Nucleus accumbens (tissue), 56 donors: ENCODE results near the gene TMOD1.
"Not testable (repeated sequence)": the region's sequence is repeated elsewhere in the genome, so short reads cannot be mapped to it uniquely, and the experiment has no call there.

Source experiments
- DNase-seq, 56 donors: peaks; one replicate each; lab custom pipeline; 2025; lab: John Stamatoyannopoulos, UW

Gene TMOD1

GRCh38 chr9:97501177-97501971 is at the start of gene TMOD1:
Gene TMOD1, plus strand, starts transcription at chr9:97501666. Its CDS starts 22,523 bp downstream, at chr9:97524189.
- peak in 48 of 56 donors; percentile 17 to 84 (median 62) for DNase-seq

GRCh38 chr9:97453573-97453972 is 47.9 kb upstream of the TMOD1 start:
- DNase-seq: not testable (repeated sequence)

- not testable (repeated sequence) for DNase-seq
Measured at GRCh38 chr9:97456841-97457240, 44.6 kb upstream of the TMOD1 start.

- no peak for DNase-seq
Measured at GRCh38 chr9:97459326-97459725, 42.1 kb upstream of the TMOD1 start.

GRCh38 chr9:97462159-97462558 is 39.3 kb upstream of the TMOD1 start:
- no peak for DNase-seq

- no peak for DNase-seq
Measured at GRCh38 chr9:97462914-97463313, 38.6 kb upstream of the TMOD1 start.

- peak in 55 of 56 donors; percentile 2 to 89 (median 77) for DNase-seq
Measured at GRCh38 chr9:97468658-97469448, 32.6 kb upstream of the TMOD1 start.

- DNase-seq: peak in 27 of 56 donors; percentile 2 to 40 (median 11)
Measured at GRCh38 chr9:97470076-97470475, 31.4 kb upstream of the TMOD1 start.

- DNase-seq: peak in 3 of 56 donors; percentile 2 to 7 (median 4)
Measured at GRCh38 chr9:97473717-97474116, 27.7 kb upstream of the TMOD1 start.

GRCh38 chr9:97474372-97474925 is 27.0 kb upstream of the TMOD1 start:
- no peak for DNase-seq

- no peak for DNase-seq
Measured at GRCh38 chr9:97475059-97475458, 26.4 kb upstream of the TMOD1 start.

GRCh38 chr9:97478301-97478981 is 23.0 kb upstream of the TMOD1 start:
- DNase-seq: no peak

GRCh38 chr9:97479496-97480159 is 21.8 kb upstream of the TMOD1 start:
- no peak for DNase-seq

GRCh38 chr9:97480174-97480573 is 21.3 kb upstream of the TMOD1 start:
- no peak for DNase-seq

GRCh38 chr9:97480749-97481148 is 20.7 kb upstream of the TMOD1 start:
- DNase-seq: no peak

GRCh38 chr9:97484134-97484533 is 17.3 kb upstream of the TMOD1 start:
- peak in 49 of 56 donors; percentile 9 to 83 (median 57) for DNase-seq

GRCh38 chr9:97487107-97487506 is 14.4 kb upstream of the TMOD1 start:
- no peak for DNase-seq

GRCh38 chr9:97487861-97488260 is 13.6 kb upstream of the TMOD1 start:
- DNase-seq: no peak

GRCh38 chr9:97491216-97491999 is 10.1 kb upstream of the TMOD1 start:
- no peak for DNase-seq
